GM19468 (cell line): ENCODE results near the gene UBE4B.
A peak's percentile ranks its signal among the peaks of the same experiment; 100 is the strongest.
"Not testable (repeated sequence)": the region's sequence is repeated elsewhere in the genome, so short reads cannot be mapped to it uniquely, and the experiment has no call there.

Experiments
- ATAC-seq: cut with Tn5 transposase; IDR thresholded peaks from one replicate; pipeline ENCODE4 v1.9.1; 2021; ENCODE audit warnings: mild to moderate bottlenecking, moderate library complexity, moderate number of reproducible peaks; ENCODE audit not compliant: unreplicated experiment; ENCODE audit errors: extremely low read depth

Gene UBE4B

DNA sequence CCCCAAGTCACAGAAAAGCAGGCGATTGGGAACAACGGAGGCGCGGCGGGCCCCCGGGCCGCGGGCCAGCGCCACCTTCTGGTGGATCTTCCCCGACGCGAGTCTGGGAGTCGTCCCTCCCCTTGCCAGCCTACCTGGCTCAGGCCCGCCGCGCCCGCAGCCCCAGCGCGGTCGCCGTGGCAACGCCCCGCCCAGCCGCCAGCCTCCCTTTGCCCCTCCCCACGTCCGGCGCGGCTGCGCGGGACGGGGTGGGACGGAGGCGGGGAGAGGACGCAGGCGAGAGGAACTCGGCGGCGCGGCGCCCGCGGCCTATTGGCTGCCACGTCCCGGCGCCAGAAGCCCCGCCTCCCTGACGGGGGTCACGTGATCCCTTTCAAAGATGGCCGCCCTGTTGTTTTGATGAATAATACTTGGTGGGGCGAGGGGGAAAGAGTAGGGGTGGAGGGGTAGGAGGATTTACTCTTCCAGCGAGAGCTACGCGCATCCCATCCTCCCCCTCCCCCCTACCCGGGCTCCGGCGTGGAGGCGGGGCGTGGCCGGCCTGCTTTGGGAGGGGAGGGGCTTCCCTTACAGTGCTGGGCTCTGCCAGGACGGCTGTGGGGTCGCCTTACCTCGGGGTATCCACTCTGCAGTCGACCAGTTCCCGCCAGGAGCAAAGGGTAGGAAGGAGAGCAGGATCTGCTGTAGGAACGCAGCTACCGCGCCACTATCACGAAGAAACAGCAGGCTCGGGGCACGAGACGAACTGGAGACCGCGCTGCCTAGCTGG lies at the start of gene UBE4B:
Gene UBE4B (plus strand): TSS at position 369 of the 769 bp plus-strand sequence. CDS start 713 bp downstream, outside the sequence.
- peak; percentile 94 for ATAC-seq

DNA sequence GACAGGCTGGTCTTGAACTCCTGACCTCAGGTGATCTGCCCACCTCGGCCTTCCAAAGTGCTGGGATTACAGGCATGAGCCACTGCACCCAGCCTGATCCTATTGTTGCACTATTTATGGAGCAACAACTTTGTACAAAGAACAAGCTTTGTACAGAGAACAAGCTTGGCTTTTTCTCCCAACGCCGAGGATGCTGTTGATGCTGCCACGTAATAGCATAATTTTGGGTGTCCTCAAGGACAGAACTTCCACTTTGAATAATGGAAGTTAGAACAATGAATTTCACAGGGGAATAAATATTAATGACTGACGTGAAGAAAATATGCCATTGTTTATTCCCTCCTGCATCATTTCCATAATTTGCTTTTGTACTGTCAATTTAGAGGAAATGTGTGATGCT lies 48.5 kb upstream of the UBE4B start:
- no peak for ATAC-seq

GRCh38 chr1:9985001-9985400 lies 47.8 kb upstream of the UBE4B start:
- no peak for ATAC-seq

GRCh38 chr1:9989773-9990172 lies 43.0 kb upstream of the UBE4B start:
- no peak for ATAC-seq

GRCh38 chr1:9990944-9991343 lies 41.8 kb upstream of the UBE4B start:
- ATAC-seq: no peak

DNA sequence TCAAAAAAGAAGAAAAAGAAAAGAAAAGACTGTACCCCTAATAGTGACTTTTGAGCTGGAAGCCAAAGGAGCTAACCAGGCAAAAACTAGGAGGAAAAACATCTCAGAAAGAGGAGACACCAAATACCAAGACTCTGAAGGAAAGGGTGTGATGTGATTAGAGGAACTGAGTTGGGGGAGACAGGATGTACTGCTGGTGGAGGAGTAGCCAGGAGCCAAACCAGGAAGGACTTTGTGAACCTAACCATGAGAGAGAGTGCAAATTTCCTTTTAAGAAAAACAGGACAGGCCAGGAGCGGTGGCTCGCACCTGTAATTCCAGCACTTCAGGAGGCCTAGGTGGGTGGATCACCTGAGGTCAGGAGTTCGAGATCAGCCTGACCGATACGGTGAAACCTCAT lies 39.8 kb upstream of the UBE4B start:
- ATAC-seq: no peak

DNA sequence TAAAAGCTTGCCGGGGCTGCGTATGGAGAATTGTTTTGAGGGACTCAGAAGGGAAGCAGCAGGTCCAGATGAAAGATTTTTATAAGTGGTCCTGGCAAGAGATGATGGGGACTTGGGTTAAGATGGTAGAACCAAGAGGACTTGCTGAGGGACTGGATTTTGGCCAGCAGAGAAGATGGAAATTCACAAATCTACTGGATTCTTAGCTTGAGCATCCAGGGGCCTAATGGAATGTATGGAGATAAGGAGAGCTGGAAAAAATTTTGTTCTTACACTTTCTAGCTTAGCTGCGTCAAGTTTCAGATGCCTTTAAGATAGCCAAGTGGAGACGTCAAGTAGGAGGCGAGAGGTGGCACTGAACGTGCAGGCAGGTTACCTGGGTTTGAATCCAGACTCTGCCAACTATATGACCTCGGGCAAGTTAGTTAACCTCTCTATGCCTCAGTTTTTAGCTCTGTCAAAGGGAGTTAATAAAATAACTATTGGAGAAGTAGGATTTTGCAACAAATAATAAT lies 39.1 kb upstream of the UBE4B start:
- no peak for ATAC-seq

GRCh38 chr1:9996624-9997582 lies 35.9 kb upstream of the UBE4B start, which contains the start of gene RBP7:
TSS of gene RBP7 (plus strand) at chr1:9997228. CDS start at chr1:9997259, 31 bp downstream.
- ATAC-seq: no peak

DNA sequence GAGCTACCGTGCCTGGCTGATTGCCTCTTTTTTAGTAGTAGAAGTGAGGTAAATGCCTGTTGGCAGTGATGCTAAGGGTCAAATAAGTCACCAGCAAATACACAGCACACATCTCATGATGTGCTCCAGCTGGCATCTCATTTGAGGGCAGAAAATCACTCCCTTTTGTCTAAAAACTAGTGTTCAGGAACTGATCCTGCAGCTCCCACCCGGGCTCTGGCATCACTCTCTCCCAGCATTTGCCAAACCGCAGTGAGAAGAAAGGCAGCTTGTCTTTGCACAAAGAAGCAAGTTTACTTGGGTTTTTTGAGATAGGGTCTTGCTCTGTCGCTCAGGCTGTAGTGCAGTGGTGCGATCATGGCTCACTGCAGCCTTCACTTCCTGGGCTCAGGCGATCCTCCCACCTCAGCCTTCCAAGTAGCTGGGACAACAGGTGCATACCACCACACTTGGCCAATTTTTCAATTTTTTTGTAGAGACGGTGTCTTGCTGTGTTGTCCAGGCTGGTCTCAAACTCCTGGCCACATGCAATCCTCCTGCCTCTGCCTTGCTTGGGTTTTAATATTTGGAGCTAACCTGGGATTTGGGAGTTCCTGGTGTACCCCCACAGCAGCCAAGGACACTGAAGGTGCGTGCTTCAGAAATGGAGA lies 31.6 kb upstream of the UBE4B start:
- ATAC-seq: no peak

GRCh38 chr1:10005248-10005647 lies 27.5 kb upstream of the UBE4B start:
- not testable (repeated sequence) for ATAC-seq

DNA sequence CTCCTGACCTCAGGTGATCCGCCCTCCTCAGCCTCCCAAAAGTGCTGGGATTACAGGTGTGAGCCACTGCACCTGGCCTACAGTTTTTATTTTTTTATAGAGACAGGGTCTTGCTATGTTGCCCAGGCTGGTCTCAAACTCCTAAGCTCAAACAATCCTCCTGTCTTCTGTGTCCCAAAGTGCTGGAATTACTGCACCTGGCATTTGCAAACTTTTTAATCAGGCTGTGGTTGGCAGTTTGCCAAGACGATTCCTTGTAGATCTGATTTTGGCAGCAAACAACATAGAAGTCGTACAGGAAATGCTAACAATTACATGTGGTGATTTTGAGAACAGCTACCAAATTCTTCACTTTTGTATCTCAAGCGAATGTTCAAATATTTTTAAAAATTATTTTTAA lies 25.6 kb upstream of the UBE4B start:
- ATAC-seq: no peak

DNA sequence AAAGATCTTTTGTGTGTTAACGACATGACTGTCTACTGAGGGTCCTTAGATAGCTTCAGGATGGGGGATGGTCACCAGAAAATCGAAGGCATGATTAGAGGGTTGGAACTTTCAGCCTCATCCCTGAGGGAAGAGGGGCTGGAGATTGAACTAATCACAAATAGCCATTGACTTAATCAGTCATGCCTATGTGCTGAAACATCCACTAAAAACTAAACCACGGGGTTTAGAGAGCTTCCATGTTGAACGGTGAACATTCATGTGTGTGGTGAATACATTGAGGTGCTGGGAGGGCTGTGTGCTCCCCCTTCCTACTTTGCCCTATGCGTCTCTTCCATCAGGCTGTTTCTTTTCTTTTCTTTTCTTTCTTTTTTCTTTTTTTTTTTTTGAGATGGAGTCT lies 18.7 kb upstream of the UBE4B start:
- no peak for ATAC-seq

GRCh38 chr1:10019561-10019960 lies 13.2 kb upstream of the UBE4B start:
- no peak for ATAC-seq

DNA sequence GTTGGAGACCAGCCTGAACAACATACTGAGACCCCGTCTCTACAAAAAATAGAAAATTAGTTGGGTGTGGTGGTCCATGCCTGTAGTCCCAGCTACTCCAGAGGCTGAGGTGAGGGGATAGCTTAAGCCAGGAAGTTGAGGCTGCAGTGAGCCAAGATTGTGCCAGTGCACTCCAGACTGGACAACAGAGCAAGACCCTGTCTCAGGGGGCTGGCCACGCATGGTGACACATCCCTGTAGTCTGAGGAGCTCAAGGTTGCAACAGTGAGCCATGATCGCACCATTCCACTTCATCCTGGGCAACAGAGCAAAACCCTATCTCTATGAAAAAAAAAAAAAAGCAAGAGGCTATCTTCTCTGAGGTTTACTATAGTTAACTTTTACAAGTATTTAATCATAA lies 12.7 kb upstream of the UBE4B start:
- no peak for ATAC-seq

- ATAC-seq: not testable (repeated sequence)
Measured at GRCh38 chr1:10020678-10021077, 12.1 kb upstream of the UBE4B start.

DNA sequence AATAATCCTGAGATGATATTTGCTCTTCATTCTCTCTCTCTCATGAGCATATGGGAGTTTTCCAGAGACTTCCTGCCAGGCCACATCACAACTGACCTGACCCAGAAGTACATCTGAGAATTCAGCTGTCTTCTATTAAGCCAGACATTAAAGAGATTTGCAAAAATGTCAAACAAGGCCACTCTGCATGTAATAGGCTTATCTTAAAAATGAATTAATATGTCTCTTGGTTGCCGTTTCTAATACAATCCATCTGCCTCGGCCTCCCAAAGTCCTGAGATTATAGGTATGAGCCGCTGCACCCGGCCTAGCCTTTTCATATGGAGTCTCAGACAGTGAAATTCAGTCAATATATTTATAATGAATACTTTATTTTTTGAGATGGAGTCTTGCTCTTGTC lies 10.8 kb upstream of the UBE4B start:
- ATAC-seq: not testable (repeated sequence)

GRCh38 chr1:10022656-10023055 lies 10.1 kb upstream of the UBE4B start:
- no peak for ATAC-seq

DNA sequence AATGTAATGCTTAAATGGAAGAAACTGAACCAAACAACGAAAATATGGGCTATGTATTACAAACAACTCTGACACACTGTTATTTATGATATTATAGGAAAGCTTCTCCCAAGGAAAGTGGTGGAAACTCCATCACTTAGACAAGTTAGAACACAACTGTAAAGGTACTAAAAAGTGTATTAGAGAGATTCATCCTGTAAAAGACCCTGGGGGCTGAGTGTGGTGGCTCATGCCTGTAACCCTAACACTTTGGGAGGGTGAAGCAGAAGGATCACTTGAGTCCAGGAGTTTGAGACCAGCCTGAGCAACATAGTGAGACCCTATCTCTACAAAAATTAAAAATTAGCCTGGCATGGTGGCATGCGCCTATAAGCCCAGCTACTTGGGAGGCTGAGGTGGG lies 7.4 kb upstream of the UBE4B start:
- ATAC-seq: no peak

DNA sequence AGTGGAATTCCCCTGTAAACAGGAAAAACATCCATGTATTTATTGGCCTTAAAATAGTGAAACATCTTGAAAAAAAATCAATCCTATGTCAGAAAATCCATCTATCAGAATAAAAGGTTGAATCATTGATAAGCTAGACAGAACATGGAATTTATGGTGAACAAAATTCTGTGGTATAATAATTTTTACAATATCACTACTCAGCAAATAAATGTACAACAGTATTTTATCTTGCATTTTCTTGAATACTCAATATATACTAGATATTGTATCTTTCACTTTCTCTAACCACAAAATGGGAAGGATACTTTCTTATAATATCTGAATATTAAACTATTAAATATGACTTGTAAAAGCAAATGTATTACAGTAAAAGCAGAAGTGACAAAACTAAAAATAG lies 5.7 kb upstream of the UBE4B start:
- no peak for ATAC-seq

- ATAC-seq: not testable (repeated sequence)
Measured at GRCh38 chr1:10028956-10029500, 3.7 kb upstream of the UBE4B start.
